Frontal cortex (tissue), 4 donors: ENCODE measurements around the gene SEC24C. TPM values are rescaled to one million over a fixed set of nuclear protein-coding genes. Genes with fewer than 3 reads are reported as not detected.

Experiments
- DNase-seq, 2 donors: peaks; one replicate each; pipeline ENCODE4 v3.0.0; 2012; ENCODE audit warnings: low spot score in 2 of 2
- FAIRE-seq: peaks from 2 replicates; lab custom pipeline; 2012; peaks lifted over from hg19 to GRCh38; lab: Jason Lieb, UNC
- total RNA-seq: library from RNA; depleted of rRNA; stranded (reverse); fragments of >200 nt; gene quantifications from one replicate; pipeline ENCODE4 v1.2.3, GENCODE V29; 2014
- donor health status: control.
- donor health status: control.
- donor health status: control.

SEC24C gene
- total RNA-seq, 1 donor from 2014 or later, result 41.6 TPM

- FAIRE-seq (no peak), DNase-seq (no peak)
Measured at GRCh38 chr10:73763343-73763742, 19.2 kb downstream of the SEC24C start.

DNA sequence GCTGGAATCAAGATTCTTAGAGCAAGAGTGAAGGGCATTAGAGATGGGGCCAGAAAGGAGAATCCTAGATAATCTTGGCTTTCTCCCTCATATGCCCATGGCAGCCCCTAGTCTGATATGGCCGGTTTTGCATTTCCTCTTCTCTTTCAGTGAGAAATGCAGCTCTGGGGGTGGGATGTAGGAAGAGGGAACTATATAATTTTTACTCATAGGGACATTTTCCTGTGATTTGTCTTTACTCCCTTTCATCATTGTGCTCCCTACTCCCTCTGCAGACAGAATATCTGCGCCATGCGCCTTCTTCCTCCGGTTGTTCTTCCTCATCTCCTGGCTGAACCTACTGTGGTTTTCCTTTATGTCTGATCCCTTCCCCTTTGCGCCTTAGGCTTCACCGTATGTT is 20.9 kb downstream of the SEC24C start:
- DNase-seq (no peak), FAIRE-seq (no peak)

GRCh38 chr10:73768881-73769280 is 24.7 kb downstream of the SEC24C start:
- DNase-seq (no peak), FAIRE-seq (no peak)

GRCh38 chr10:73769396-73769795 is 25.2 kb downstream of the SEC24C start:
- DNase-seq, result no peak
- FAIRE-seq, result no peak

GRCh38 chr10:73771722-73772280 is 27.6 kb downstream of the SEC24C start:
- no peak for FAIRE-seq

DNA sequence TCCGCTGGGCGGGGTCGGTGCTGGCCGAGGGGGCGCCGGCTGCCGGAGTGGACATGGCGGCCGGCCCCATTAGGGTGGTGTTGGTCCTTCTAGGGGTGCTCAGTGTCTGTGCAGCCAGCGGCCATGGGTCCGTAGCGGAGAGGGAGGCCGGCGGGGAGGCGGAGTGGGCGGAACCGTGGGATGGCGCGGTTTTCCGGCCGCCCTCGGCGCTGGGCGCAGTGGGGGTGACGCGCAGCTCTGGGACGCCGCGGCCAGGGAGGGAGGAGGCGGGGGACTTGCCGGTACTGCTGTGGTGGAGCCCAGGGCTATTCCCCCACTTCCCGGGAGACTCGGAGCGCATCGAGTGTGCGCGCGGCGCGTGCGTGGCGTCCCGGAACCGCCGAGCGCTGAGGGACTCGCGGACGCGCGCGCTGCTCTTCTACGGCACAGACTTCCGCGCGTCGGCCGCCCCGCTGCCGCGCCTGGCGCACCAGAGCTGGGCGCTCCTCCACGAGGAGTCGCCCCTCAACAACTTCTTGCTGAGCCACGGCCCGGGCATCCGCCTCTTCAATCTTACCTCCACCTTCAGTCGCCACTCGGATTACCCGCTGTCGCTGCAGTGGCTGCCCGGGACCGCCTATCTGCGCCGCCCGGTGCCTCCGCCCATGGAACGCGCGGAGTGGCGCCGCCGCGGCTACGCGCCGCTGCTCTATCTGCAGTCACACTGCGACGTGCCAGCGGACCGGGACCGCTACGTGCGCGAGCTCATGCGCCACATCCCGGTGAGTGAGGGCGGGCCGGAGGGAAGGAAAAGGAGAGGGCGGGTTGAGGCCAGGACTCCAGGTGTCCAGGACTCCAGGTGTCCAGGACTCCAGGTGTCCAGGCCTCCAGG is 28.3 kb downstream of the SEC24C start:
- peak; percentile 85 to 86 for DNase-seq
- no peak for FAIRE-seq

More at GRCh38 chr10:73771722-73772280, 27.6 kb downstream of the SEC24C start:
- peak in 1 of 2 donors; percentile 27 for DNase-seq

GRCh38 chr10:73773152-73773879 is 29.1 kb downstream of the SEC24C start:
- DNase-seq (no peak), FAIRE-seq (no peak)

DNA sequence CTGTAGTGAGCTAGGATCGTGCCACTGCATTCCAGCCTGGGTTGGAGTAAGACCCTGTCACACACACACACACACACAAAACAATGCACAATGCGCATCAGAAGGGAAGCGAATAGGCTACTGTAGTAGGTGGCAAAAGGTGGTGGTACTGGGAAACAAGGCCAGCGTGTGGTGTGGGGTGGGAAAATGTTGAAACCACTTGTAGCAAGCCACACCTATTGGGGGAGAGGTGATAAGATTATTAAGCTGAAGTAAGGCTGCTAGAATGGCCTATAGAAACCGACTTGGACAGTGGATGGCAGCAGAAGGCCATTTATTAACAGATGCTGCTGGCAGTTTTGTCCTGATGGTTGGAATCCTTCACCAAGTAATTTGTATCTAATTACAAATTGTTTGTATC is 30.5 kb downstream of the SEC24C start:
- FAIRE-seq (no peak), DNase-seq (peak in 1 of 2 donors; percentile 31)

GRCh38 chr10:73779018-73779417 is 34.8 kb downstream of the SEC24C start:
- FAIRE-seq, result no peak

GRCh38 chr10:73779539-73780197 is 35.5 kb downstream of the SEC24C start:
- FAIRE-seq (no peak), DNase-seq (no peak)

More at GRCh38 chr10:73779018-73779417, 34.8 kb downstream of the SEC24C start:
- no peak for DNase-seq

DNA sequence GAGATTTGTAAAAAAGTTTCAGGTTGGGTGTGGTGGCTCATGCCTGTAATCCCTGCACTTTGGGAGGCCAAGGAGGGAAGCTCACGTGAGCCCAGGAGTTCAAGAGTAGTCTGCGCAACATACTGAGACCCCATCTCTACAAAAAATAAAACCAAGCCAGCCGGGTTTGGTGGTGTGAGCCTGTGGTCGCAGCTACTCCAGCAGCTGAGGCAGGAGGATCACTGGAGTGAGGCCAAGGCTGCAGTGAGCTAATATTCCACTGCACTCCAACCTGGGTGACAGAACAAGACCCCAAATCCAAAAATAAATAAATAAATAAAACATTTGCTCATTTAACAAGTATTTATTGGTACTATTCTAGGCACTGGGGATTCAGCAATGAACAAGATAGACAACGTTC is 36.1 kb downstream of the SEC24C start:
- no peak for DNase-seq
- no peak for FAIRE-seq

DNA sequence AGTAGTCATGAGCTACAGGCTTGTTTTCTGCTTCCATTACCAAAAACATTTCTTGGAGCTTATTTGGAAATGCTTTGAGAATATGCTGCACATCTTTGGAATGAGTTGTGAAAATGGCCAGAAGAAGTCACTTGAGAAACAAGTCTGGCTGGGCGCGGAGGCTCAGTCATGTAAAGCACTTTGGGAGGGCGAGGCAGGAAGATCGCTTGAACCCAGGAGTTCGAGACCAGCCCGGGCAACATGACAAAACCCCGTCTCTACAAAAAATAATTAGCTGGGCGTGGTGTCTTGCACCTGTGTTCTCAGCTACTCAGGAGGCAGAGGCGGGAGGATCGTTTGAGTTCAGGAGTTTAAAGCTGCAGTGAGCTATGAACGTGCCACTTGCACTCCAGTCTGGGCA is 36.8 kb downstream of the SEC24C start:
- FAIRE-seq (no peak), DNase-seq (no peak)

DNA sequence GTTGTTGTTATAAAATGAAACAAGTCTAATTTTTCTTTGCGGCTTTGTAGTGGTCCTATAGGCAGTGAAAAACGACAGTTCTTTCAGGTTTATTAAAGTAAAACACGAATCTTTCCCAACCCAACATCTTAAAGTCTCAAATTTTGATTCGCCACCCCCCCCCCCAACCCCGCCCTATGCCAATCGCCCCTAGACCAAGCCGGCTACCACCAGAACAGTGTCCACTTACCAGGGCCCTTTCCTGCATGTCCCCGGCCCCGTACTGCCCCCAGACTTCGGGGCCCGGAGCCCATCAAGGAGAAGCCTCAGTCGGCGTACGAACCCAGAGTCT is 37.3 kb downstream of the SEC24C start:
- DNase-seq (no peak), FAIRE-seq (no peak)

DNA sequence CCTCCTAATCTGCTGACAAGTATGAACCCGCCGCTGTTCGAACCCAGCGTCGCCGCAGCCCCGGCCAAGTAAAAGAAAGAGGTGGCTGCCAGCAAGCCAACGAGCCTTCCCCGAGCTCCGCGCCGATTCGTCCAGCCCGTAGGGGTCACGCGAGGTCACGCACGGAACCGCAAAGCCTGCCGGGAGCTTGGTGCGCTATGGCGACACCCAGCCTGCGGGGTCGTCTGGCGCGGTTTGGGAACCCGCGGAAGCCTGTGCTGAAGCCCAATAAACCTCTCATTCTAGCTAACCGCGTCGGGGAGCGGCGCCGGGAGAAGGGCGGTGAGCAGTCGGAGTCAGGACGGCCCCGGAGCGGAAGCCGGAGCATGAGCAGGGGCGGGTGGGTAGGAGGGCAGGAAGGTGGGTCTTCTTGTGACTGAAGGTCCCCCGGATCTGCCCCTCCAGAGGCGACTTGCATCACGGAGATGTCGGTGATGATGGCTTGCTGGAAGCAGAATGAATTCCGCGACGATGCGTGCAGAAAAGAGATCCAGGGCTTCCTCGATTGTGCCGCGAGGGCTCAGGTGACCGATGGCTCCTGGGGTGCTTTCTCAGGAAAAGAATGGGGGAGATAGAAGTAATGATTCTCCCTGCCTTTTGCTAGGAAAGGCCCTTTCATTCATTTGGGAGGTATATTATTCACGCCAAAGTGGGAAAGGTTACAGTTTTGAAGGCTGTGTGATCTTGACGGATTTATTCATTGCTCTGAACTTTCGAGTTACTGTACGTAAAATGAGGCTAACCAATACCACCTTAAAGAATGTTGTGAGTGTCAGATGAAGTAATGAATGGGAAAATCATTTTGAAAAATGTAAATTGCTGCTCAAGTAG is 37.9 kb downstream of the SEC24C start, which contains the start of gene CHCHD1:
CHCHD1 (plus strand) TSS at position 170 of the 870 bp plus-strand sequence; CDS start at position 198, 28 bp downstream.
- DNase-seq (peak; percentile 84 to 88), FAIRE-seq (no peak)

DNA sequence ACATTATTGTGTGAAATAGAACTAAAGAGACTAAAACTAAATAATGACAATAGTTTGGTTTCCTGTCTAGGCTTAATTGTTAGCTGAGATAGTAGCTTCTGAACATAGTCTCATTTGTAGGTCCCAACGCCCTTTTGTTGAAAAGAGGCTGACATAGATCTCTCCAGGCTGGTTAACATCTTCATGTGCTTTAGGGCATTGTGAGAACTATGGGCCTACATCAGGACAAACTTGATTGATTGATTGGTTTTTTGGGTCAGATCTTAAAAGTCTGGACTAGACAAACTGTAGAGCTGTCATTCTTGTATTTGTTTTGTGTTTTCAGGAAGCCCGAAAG is 38.5 kb downstream of the SEC24C start:
- FAIRE-seq (no peak), DNase-seq (peak in 1 of 2 donors; percentile 8)

DNA sequence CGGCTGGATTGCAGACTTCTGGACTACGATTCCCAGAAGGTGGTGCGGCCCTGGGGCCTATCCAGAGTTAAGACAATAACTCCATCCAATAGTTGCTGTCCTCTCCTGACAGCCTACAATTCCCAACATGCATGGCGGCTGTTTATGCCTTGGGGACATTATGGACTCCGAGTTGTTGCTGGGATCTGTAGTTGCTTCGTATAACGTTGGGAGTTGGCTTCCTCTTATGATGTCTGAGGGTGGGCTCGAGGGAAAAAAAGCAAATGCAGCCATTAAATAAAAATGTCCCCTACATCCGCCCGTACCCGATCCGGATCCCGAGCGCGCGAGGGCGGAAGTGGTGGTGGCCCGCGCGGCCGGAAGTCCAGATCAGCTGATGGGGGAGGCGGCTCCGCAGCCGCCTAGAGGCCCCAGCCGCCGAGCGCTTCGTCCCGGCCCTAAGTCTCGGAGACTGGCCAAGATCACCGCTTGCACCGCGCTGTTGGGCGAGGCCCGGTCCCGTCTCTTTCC is 41.1 kb downstream of the SEC24C start, which contains the start of gene ZSWIM8:
ZSWIM8 (plus strand) TSS at position 396 of the 510 bp plus-strand sequence. CDS start 273 bp downstream, outside the sequence.
- DNase-seq (peak; percentile 95 to 96), FAIRE-seq (no peak)

GRCh38 chr10:73785721-73786511 is 41.7 kb downstream of the SEC24C start:
- FAIRE-seq (no peak), DNase-seq (no peak)

- DNase-seq (no peak), FAIRE-seq (no peak)
Measured at GRCh38 chr10:73786512-73786885, 42.3 kb downstream of the SEC24C start.
